Eye (tissue), 1 donor: ENCODE data around the gene RSPO4.
A peak's percentile ranks its signal among the peaks of the same experiment; 100 is the strongest.

Source experiments
- DNase-seq: peaks from one replicate; pipeline ENCODE4 v3.0.0-alpha.2; 2015

RSPO4 gene

DNA sequence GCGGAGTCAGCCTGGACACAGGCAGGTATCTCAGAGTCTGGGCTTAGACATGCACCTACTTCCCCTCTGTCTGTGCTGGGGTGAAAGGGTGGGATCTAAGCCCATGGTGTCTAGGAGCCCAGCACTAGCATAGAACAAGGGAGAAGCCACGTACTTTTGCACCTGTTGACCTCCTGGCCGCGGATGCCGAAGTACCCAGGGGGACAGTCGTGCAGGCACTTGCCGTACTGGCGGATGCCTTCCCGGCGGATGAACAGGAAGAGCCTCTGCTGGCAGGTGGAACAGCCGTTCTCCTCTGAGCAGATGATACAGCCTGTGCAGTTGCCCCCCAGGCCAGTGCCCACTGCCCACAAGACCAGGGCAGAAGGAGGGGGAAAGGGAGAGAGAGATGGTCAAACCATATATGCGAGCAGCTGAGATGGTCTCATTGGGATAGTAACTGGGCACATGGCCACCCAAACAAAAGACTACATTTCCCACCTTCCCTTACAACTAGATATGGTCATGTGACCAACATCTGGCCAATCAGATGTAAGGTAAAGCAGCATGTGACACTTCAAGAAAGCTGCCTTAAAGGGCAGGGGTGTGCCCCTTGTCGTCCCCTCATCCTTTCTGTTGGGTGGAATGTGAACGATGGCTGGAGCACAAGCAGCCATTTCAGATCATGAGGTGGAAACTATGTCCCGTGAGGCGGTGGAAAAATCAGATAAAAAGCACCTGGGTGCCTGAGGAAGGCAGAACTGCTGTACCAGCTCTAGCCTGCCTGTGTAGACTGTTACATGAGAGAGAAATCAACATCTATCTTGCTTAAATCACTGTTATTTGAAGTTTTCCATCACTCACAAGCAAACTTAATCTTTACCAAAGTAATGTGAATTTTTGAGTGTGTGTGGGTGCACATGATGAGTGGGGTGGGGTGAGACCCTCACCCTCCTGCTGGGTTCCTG lies 34.0 kb downstream of the RSPO4 start:
- DNase-seq = peak; percentile 38

DNA sequence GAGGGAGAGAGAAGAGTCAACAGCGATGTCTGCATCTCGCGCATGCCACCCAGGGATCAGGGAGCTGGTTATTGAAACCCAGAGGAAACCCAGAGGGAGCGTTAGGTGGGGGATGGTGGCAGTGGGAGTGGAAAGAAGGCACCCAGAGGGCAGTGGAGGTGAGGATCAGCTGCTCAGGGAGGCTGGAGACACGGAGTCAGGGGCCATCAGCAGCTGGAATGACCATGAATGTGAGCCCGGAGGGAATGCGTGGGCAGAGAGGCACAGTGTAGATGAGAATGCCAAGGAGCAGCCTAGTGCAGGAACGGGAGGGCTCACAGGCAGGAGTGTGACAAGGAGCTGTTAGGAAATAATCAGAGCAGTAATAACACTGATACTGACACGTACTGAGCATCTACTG lies 36.2 kb downstream of the RSPO4 start:
- no peak for DNase-seq

- no peak for DNase-seq
Measured at GRCh38 chr20:963795-964194, 38.3 kb downstream of the RSPO4 start.

DNA sequence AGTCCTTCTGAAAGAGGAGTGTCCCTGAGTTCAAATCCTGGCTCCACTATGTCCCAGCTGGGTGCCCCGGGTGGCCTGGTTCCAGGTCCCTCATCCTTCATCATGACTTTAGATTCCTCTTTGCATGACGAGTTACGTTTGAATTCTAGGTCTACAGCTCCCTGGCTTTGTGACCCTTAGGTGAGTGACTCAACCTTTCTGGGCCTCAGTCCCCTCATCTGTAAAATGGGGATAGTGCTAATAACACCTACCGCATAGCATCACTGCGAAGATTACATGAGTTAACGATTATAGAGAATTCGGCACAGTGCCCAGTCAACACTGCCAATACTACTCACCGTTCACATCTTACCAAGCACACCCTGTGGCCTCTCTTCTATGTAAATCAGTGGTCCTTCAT lies 39.4 kb downstream of the RSPO4 start:
- no peak for DNase-seq

DNA sequence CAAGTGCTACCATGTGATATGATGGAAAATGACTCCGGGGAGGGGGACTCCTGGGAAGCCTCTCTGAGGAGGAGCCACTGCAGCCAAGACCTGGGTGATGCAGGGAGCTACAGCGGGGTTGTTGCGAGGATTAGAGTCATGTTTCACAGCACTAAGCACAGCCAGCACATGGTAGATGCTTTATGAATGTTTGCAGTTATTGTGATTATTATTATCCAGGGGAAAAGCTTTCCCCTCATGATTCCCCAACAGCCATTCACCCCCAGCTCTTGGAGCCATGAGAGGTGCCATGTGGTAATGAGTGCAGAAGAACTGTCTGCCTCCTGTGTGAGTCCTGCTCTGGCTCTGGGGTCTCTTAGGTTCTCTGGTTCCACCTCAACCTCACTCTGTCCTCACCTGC lies 39.9 kb downstream of the RSPO4 start:
- no peak for DNase-seq

DNA sequence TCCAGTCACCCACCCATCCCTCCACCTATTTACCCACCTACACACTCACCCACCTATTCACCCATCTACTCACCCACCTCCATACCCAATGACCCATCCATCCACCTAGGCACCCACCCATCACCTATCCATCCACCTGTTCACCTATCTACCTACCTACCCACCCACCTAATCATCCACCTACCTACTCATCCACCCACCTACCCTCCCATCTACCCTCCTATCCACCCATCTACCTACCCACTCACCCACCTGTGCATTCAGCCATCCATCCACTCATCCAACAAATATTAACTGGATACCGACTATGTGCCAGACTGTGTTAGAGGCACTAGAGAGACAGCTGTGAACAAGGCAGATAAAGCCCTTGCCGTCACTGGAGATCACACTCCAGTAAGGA lies 40.3 kb downstream of the RSPO4 start:
- DNase-seq = no peak

DNA sequence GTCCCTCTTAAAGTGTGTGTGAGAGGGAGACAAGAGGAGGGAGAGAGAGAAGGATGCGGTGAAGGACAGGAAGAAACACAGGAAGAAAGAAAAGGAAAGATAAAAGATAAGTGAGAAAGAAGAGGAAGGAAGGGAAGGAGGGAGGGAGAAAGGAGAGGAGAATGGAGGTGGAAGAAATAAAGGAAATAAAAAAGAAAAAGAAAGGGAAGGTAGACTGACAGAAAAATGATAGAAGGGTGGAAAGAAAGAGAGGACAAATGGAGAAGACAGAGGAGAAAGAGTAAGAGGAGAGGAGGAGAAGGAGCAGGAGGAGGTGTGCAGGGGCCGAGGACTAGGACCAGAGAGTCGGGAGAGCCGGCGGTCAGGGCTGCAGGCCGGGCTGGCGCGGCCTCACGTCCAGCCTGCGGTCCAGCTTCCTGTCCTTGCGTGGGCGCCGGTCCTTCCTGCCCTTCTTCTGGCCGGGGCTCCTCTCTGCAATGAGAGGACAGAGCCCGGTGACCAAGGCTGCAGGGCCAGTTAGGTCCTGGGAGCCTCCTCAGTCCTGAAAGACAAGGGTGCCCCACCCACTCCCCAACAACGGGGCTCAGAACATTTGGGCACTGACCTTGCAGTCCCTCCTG lies 42.0 kb downstream of the RSPO4 start:
- DNase-seq = no peak

DNA sequence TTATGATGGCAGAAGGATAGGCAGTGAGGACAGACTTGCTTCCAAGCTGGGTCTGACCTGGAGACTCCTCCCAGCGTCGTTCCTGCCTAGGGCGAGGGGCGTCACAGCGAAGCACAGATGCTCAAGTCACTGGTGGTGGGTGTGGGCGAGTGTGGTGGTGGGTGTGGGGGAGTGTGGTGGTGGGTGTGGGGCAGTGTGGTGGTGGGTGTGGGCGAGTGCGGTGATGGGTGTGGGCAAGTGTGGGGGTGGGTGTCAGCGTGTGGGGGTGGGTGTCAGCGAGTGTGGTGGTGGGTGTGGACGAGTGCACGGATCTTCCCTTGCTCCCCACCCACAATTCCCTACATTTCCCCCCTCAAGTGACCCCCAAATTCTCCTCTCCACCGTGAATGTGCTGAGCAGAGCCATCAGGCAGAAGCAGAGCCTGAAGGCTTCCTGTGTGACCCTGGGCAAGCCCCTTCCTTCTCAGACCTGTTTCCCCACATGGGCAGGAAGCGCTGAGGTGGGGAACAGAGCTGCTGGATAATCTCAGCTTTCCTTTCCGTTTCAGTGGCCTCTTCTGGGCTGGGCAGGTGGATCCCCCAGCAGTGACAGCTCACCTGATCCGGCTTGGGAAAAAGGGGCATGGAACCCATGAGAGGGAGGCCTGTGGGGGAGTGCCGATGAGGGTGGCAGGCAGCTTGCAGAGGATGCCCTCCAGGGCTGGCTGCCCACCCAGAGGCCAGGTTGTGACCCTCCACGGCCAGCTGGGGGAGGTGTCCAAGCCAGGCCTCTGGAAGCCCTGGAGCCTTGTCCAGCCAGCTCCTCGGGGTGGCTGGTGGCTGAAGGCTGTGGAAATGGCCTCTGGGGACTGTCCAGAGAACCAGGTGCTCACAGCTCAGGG lies 42.9 kb downstream of the RSPO4 start:
- no peak for DNase-seq

DNA sequence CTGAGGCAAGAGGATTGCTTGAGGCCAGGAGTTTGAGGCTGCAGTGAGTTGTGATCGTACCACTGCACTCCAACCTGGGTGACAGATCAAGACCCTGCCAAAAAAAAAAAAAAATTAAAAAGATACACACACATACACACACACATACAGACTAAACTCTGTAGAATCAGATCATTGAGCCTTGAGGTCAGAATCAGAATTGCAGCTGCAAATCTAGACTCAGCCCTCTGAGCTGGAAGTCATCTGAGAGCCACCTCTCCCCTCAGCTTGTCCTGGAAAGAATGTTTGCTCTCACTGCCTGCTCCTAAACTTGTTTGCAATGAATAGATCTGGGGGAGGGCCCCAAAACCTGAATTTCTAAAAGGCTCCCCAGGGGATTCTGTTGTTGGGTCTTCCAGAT lies 44.6 kb downstream of the RSPO4 start:
- DNase-seq = peak; percentile 5

GRCh38 chr20:956330-956951 lies 45.7 kb downstream of the RSPO4 start:
- DNase-seq = peak; percentile 92

GRCh38 chr20:955656-956055 lies 46.5 kb downstream of the RSPO4 start:
- DNase-seq = no peak

GRCh38 chr20:955111-955510 lies 47.0 kb downstream of the RSPO4 start:
- DNase-seq = no peak

DNA sequence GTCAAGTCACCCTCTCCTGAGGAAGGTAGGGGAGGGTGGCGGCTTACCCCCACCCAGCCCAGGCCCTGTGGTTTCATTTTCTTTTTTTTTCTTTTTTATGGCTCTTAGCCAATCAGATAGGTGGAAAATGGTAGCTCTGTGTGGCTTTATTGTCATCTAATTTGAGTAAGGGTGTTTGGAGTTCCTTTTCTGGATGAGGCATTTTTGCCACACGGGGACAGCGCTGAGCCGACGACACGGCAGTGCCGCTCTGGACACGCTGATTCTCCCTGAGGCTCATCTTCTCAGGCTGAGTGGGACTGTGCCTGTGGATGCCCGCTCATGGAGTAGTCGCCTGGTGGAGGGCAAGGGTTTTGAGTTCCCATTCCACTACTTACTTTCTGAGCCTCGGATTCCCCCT lies 48.4 kb downstream of the RSPO4 start:
- peak; percentile 45 for DNase-seq

GRCh38 chr20:952196-952795 lies 49.8 kb downstream of the RSPO4 start:
- no peak for DNase-seq

GRCh38 chr20:951384-952169 lies 50.5 kb downstream of the RSPO4 start:
- peak; percentile 41 for DNase-seq

GRCh38 chr20:949717-950116 lies 52.4 kb downstream of the RSPO4 start:
- DNase-seq = no peak

- DNase-seq = no peak
Measured at GRCh38 chr20:946826-947225, 55.3 kb downstream of the RSPO4 start.

DNA sequence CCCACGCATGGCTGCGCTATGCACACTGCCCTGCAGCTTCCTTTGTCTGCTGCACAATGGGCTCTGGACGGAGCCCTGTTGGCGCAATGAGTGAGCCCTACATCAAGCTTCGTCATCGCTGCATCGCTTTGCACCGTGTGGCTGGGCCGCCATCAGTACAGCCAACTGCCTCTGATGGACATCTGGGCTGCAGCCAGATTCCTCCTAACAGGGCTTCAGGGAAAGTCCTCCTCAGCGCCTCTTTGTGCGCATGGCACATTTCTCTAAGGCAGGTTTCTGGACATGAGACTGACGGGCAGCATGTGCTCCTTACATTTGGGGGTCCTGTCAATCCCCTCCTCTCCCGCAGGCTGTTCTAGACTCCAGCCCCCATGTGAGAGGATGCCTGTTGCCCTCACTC lies 56.3 kb downstream of the RSPO4 start:
- no peak for DNase-seq

- DNase-seq = no peak
Measured at GRCh38 chr20:944774-945410, 57.2 kb downstream of the RSPO4 start.

GRCh38 chr20:944148-944547 lies 58.0 kb downstream of the RSPO4 start:
- no peak for DNase-seq

GRCh38 chr20:942611-943010 lies 59.5 kb downstream of the RSPO4 start:
- DNase-seq = no peak
